Measurements from ENCODE around the gene APLNR. TPM values are rescaled to one million over a fixed set of nuclear protein-coding genes. Genes with fewer than 3 reads are reported as not detected.

The APLNR gene
- polyA plus RNA-seq, 1 of the 3 experiments (the other 2 are of a cell fraction): 0.03 TPM

- Histone ChIP-seq H3K79me2 (ENCODE audit: insufficient read depth) (no peaks in the 10 kb centered on the region), H2AFZ (ENCODE audit: low read depth) (peak overlapping the region; percentile 82), H4K20me1 (ENCODE audit: insufficient read depth) (no peaks in the 10 kb centered on the region), H3F3A (replicated peaks; ENCODE audit: insufficient read depth) (no peaks in the 10 kb centered on the region), H3K4me2 (peak overlapping the region; percentile 58), H3K9ac (no peak overlapping the region), H3K36me3 (replicated peaks in 1 of 2; ENCODE audit: control insufficient read depth in 1 of 2, insufficient read depth in 2 of 2, low read length in 1 of 2) (no peaks in the 10 kb centered on the region), H3K9me3 (no peaks in the 10 kb centered on the region), H3K4me1 (ENCODE audit: control insufficient read depth in 1 of 2, insufficient read depth in 2 of 2, low read depth in 1 of 2, low read length in 1 of 2) (peaks cover 4 to 5% of the 10 kb centered on the region in 2 experiments; a peak in 1 of 4 replicates), H3K4me3 (ENCODE audit: low read depth in 2 of 2, low read length in 1 of 2) (no peak overlapping the region), H3K9me2 (no peaks in the 10 kb centered on the region), H3K27me3 (ENCODE audit: insufficient read depth) (no peaks in the 10 kb centered on the region), H3K27ac (ENCODE audit: low read depth in 2 of 2, low read length in 1 of 2) (no peak overlapping the region)
- no peak for DNase-seq
- WGBS (ENCODE audit: low lambda C conversion rate): 68% methylated on average over 6 of the region's 6 CpGs
- TF ChIP-seq JUND (IDR thresholded peaks at IDR 0.05) (no peak), RXRA (IDR thresholded peaks at IDR 0.05; ENCODE audit: borderline replicate concordance, low read depth) (no peak), RCOR1 (IDR thresholded peaks at IDR 0.05; ENCODE audit: low read length) (no peak), GABPA (IDR thresholded peaks at IDR 0.05; ENCODE audit: low read depth) (no peak), SIN3A (IDR thresholded peaks at IDR 0.05; ENCODE audit: borderline replicate concordance, low read depth, low read length) (no peak), EZH2phosphoT487 (IDR thresholded peaks at IDR 0.05; ENCODE audit: borderline replicate concordance, low read depth) (no peak), POLR2AphosphoS5 (IDR thresholded peaks at IDR 0.05; ENCODE audit: low read depth, low read length) (no peak), FOSL2 (IDR thresholded peaks at IDR 0.05; ENCODE audit: borderline replicate concordance, low read depth) (no peak), USF2 (IDR thresholded peaks at IDR 0.05; ENCODE audit: borderline replicate concordance, low read depth, low read length) (no peak), MEF2A (IDR thresholded peaks at IDR 0.05; ENCODE audit: borderline replicate concordance, low read depth) (no peak), GATA2 (CRISPR knock-in tag; IDR thresholded peaks at IDR 0.05) (no peak), ZBTB33 (IDR thresholded peaks at IDR 0.05; ENCODE audit: borderline replicate concordance, low read depth) (no peak), EP300 (IDR thresholded peaks at IDR 0.05; ENCODE audit: borderline replicate concordance in 1 of 2, low read depth in 1 of 2, low read length in 1 of 2) (no peak), MAX (IDR thresholded peaks at IDR 0.05; ENCODE audit: low read depth) (no peak), FOXM1 (IDR thresholded peaks at IDR 0.05; ENCODE audit: low read depth) (no peak), YY1 (IDR thresholded peaks at IDR 0.05; ENCODE audit: low read depth) (no peak)
- TF ChIP-seq, protein P1, sequence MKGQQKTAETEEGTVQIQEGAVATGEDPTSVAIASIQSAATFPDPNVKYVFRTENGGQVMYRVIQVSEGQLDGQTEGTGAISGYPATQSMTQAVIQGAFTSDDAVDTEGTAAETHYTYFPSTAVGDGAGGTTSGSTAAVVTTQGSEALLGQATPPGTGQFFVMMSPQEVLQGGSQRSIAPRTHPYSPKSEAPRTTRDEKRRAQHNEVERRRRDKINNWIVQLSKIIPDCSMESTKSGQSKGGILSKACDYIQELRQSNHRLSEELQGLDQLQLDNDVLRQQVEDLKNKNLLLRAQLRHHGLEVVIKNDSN (IDR thresholded peaks at IDR 0.05; ENCODE audit: borderline replicate concordance, low read depth): no peak
- CTCF ChIA-PET: interaction anchor here (0.7 to 5.3 kb wide), 12 partner anchors 8 to 436 kb away, joined by 3 to 45 read pairs (median 6); no protein-coding TSS in a partner anchor
- POLR2A ChIA-PET: no interaction called here
Measured at GRCh38 chr11:57276971-57277675, 40.1 kb upstream of the APLNR start.
